ENCODE data around the gene UST. TPM values are rescaled to one million over a fixed set of nuclear protein-coding genes. Genes with fewer than 3 reads are reported as not detected.

Gene UST
- polyA plus RNA-seq, 1 donor from 2014 or later: 7.5 TPM

- no peaks in the 10 kb centered on the region for H3K79me2 ChIP-seq (replicated peaks; ENCODE audit: insufficient read depth, low read length)
- H4K20me1 ChIP-seq (ENCODE audit: insufficient read depth): no peaks in the 10 kb centered on the region
Measured at GRCh38 chr6:149087898-149088297, 341.1 kb downstream of the UST start.

GRCh38 chr6:149088361-149088760 is 341.5 kb downstream of the UST start:
- Histone ChIP-seq H3K27me3 (ENCODE audit: insufficient read depth, low read depth, low read length) (no peaks in the 10 kb centered on the region), H2AFZ (ENCODE audit: low read depth, low read length) (no peak overlapping the region), H3K79me2 (replicated peaks; ENCODE audit: insufficient read depth, low read length) (no peaks in the 10 kb centered on the region), H3K9me3 (ENCODE audit: low read length) (no peaks in the 10 kb centered on the region), H3K36me3 (ENCODE audit: insufficient read depth, low read length) (no peaks in the 10 kb centered on the region), H3F3A (ENCODE audit: insufficient read depth, low read length, poor library complexity, severe bottlenecking) (no peaks in the 10 kb centered on the region), H3K9me2 (ENCODE audit: insufficient read depth, low read length) (no peaks in the 10 kb centered on the region), H3K27ac (ENCODE audit: low read length) (no peak overlapping the region), H4K20me1 (ENCODE audit: insufficient read depth) (no peaks in the 10 kb centered on the region), H3K4me3 (ENCODE audit: low read length) (no peak overlapping the region), H3K4me2 (ENCODE audit: low read length) (no peak overlapping the region), H3K9ac (ENCODE audit: low read length) (no peak overlapping the region)
- TF ChIP-seq SMC3 (conservative IDR thresholded peaks at IDR 0.05; ENCODE audit: poor library complexity) (no peak), TAF1 (IDR thresholded peaks at IDR 0.05; ENCODE audit: low read depth) (no peak), RAD21 (conservative IDR thresholded peaks at IDR 0.05) (no peak), REST (IDR thresholded peaks at IDR 0.05; ENCODE audit: borderline replicate concordance) (no peak), MXI1 (conservative IDR thresholded peaks at IDR 0.05; ENCODE audit: poor library complexity, severe bottlenecking) (no peak), EZH2 (IDR thresholded peaks at IDR 0.05; ENCODE audit: borderline replicate concordance, insufficient read depth, low read length, poor library complexity, severe bottlenecking) (no peak), POLR2AphosphoS5 (IDR thresholded peaks at IDR 0.05) (no peak)

More at GRCh38 chr6:149087898-149088297, 341.1 kb downstream of the UST start:
- TF ChIP-seq REST (IDR thresholded peaks at IDR 0.05; ENCODE audit: borderline replicate concordance) (no peak), EP300 (conservative IDR thresholded peaks at IDR 0.05; ENCODE audit: poor library complexity, severe bottlenecking) (no peak), POLR2AphosphoS5 (IDR thresholded peaks at IDR 0.05) (no peak), TAF1 (IDR thresholded peaks at IDR 0.05; ENCODE audit: low read depth) (no peak), SMC3 (conservative IDR thresholded peaks at IDR 0.05; ENCODE audit: poor library complexity) (no peak), MXI1 (conservative IDR thresholded peaks at IDR 0.05; ENCODE audit: poor library complexity, severe bottlenecking) (no peak), CTCF (IDR thresholded peaks at IDR 0.05; ENCODE audit: poor library complexity, severe bottlenecking) (no peak), RAD21 (conservative IDR thresholded peaks at IDR 0.05) (no peak), EZH2 (IDR thresholded peaks at IDR 0.05; ENCODE audit: borderline replicate concordance, insufficient read depth, low read length, poor library complexity, severe bottlenecking) (no peak)
- Histone ChIP-seq H3K9me2 (ENCODE audit: insufficient read depth, low read length) (no peaks in the 10 kb centered on the region), H3K36me3 (ENCODE audit: insufficient read depth, low read length) (no peaks in the 10 kb centered on the region), H3K27ac (ENCODE audit: low read length) (no peak overlapping the region), H3F3A (ENCODE audit: insufficient read depth, low read length, poor library complexity, severe bottlenecking) (no peaks in the 10 kb centered on the region), H2AFZ (ENCODE audit: low read depth, low read length) (no peak overlapping the region), H3K4me2 (ENCODE audit: low read length) (no peak overlapping the region), H3K9me3 (ENCODE audit: low read length) (no peaks in the 10 kb centered on the region), H3K4me3 (ENCODE audit: low read length) (no peak overlapping the region), H3K9ac (ENCODE audit: low read length) (no peak overlapping the region), H3K27me3 (ENCODE audit: insufficient read depth, low read depth, low read length) (no peaks in the 10 kb centered on the region)
